ENCODE measurements around the gene RIMBP3C. TPM values are rescaled to one million over a fixed set of nuclear protein-coding genes. Genes with fewer than 3 reads are reported as not detected.
"Not testable (repeated sequence)": the region's sequence is repeated elsewhere in the genome, so short reads cannot be mapped to it uniquely, and the experiment has no call there.

RIMBP3C gene
- polyA plus RNA-seq (2012; ENCODE audit: low read depth, missing spikeins): not detected

DNA sequence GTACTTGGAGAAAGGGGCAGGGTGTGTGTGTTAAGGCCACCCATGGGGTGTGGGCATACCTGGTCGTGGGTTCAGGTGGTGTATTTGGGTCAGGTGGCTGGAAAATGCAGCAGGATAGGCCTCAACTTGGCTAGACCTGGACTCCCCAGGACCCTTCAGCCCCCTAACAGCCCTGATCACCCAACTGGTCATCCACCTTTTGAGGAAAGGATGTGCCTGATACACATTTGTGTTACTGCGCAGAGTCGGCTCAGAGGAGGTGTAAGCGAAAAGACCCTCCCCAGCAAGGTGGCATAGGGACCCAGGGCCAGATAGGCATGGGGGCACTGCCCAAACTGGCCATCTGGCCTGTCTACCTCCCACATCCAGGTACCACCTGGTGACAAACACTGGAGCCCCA, at the start of gene RIMBP3C:
TSS of gene RIMBP3C (minus strand) at position 101 of the 400 bp plus-strand sequence. CDS start 485 bp downstream, outside the sequence.
- not testable (repeated sequence) for FAIRE-seq; DNase-seq (ENCODE audit: insufficient read length, low spot score)

DNA sequence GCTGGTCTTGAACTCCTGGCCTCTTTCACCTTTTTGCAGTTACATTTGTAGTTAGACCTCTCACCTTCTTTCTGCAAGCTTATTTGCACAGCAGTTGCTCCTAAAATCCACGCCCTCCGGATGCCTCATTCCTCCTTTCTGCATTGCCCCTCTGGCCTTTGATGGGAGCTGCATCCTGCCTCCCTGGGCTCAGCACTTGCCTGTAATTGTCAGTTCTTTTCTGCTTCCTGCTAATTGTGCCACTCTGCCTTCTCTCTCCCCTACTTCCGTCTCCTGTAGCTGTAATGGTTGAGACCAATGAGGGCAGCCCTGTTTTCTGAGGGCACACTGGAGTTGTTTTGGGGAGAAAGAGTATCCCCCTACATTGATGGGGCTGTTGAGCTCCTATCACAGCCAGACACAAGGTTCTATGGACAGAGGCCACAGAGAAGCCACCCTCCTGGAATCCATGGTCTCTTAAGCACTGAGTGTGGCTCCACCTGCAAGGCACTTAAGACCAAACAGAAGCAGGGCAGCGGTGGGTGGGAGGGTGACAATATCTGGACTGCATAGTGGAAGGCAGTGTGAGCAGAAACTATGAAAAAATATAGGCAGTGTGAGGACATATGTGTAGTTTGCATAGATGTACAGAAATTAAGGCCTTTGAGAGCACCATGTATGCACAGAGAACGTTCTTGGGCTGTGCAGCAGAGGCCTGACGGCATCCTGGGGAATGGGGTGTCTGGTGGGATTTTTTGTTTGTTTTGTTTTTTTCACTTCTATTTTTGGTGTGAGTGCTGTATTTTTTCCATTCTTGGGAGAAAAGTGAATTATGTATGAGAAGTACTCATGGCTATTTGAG, 48.0 kb upstream of the RIMBP3C start:
- TF ChIP-seq PAX5 (IDR thresholded peaks at IDR 0.05; ENCODE audit: insufficient read depth, low read length, severe bottlenecking) (no peak), POLR2A (IDR thresholded peaks at IDR 0.05; ENCODE audit: low read depth, low read length) (no peak), POLR2AphosphoS5 (IDR thresholded peaks at IDR 0.05; ENCODE audit: low read depth, low read length) (no peak), POU2F2 (IDR thresholded peaks at IDR 0.05; ENCODE audit: low read depth, low read length) (no peak), TAF1 (IDR thresholded peaks at IDR 0.05; ENCODE audit: low read depth, low read length) (no peak), SPI1 (IDR thresholded peaks at IDR 0.05; ENCODE audit: low read depth, low read length) (no peak)
- FAIRE-seq (no peak), DNase-seq (ENCODE audit: insufficient read length, low spot score) (no peak)

DNA sequence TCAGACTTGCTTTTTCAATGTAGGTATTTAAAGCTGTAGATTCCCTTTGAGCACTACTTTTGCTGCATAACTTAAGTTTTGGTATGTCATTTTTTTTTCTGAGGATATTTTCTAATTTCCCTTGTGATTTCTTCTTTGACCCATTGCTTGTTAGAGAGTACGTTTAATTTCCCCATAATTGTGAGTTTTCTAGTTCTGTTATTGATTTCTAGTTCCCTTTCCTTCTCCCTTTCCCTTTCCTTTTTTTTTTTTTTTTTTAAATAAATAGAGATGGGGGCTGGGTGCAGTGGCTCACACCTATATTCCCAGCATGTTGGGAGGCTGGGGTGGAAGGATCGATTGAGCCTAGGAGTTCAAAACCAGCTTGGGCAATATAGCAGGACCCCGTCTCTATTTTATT, 47.0 kb upstream of the RIMBP3C start:
- FAIRE-seq (no peak), DNase-seq (ENCODE audit: insufficient read length, low spot score) (no peak)
- TF ChIP-seq POU2F2 (IDR thresholded peaks at IDR 0.05; ENCODE audit: low read depth, low read length): no peak
- TF ChIP-seq POLR2AphosphoS5 (IDR thresholded peaks at IDR 0.05; ENCODE audit: low read depth, low read length): no peak
- TF ChIP-seq PAX5 (IDR thresholded peaks at IDR 0.05; ENCODE audit: insufficient read depth, low read length, severe bottlenecking): no peak
- TF ChIP-seq POLR2A (IDR thresholded peaks at IDR 0.05; ENCODE audit: low read depth, low read length): no peak
- no peak for TF ChIP-seq TAF1 (IDR thresholded peaks at IDR 0.05; ENCODE audit: low read depth, low read length)
- TF ChIP-seq SPI1 (IDR thresholded peaks at IDR 0.05; ENCODE audit: low read depth, low read length): no peak

- not testable (repeated sequence) for FAIRE-seq
These were observed 45.3 kb upstream of the RIMBP3C start for GRCh38 chr22:21596356-21597135.

DNA sequence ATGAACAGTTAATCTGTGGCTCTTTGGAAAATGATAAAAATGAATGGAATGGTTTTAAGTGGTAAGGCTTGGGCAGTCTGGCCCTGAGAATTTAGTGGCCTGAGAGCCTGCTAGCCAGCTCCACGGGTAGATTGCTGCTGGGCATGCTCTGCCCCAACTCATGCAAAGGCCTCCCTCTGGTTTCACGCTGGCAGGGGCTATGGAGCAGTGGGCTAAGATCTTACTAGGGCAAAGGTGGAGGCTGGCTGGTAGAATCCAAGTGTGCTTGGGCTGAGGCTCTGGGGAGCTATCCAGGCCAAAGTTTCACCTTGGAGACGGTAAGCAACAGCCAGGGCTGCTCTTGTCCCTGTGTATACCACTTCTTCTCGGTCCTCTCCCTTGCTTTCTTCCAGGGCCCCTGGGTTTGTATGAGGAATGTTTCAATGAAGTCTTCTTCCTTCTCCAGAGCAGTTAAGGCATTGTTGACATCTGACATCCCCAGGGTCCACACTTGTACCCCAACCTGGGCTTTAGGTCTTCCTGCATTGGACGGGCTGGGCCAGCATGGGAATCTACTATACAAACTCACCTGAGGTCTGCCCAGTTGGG, 43.7 kb upstream of the RIMBP3C start:
- TF ChIP-seq SPI1 (IDR thresholded peaks at IDR 0.05; ENCODE audit: low read depth, low read length): no peak
- TF ChIP-seq POU2F2 (IDR thresholded peaks at IDR 0.05; ENCODE audit: low read depth, low read length): no peak
- TF ChIP-seq POLR2A (IDR thresholded peaks at IDR 0.05; ENCODE audit: low read depth, low read length): no peak
- no peak for FAIRE-seq

More at GRCh38 chr22:21596356-21597135, 45.3 kb upstream of the RIMBP3C start:
- DNase-seq (ENCODE audit: insufficient read length, low spot score): not testable (repeated sequence)

GRCh38 chr22:21593406-21594232, 42.4 kb upstream of the RIMBP3C start:
- no peak for DNase-seq (ENCODE audit: insufficient read length, low spot score)
- FAIRE-seq: no peak
- TF ChIP-seq SPI1 (IDR thresholded peaks at IDR 0.05; ENCODE audit: low read depth, low read length): no peak
- no peak for TF ChIP-seq POLR2A (IDR thresholded peaks at IDR 0.05; ENCODE audit: low read depth, low read length)
- no peak for TF ChIP-seq POU2F2 (IDR thresholded peaks at IDR 0.05; ENCODE audit: low read depth, low read length)
- no peak for TF ChIP-seq PAX5 (IDR thresholded peaks at IDR 0.05; ENCODE audit: insufficient read depth, low read length, severe bottlenecking)
- TF ChIP-seq TAF1 (IDR thresholded peaks at IDR 0.05; ENCODE audit: low read depth, low read length): no peak
- no peak for TF ChIP-seq POLR2AphosphoS5 (IDR thresholded peaks at IDR 0.05; ENCODE audit: low read depth, low read length)

More for the DNA sequence above, 43.7 kb upstream of the RIMBP3C start:
- no peak for DNase-seq (ENCODE audit: insufficient read length, low spot score)

GRCh38 chr22:21592422-21592821, 41.2 kb upstream of the RIMBP3C start:
- no peak for DNase-seq (ENCODE audit: insufficient read length, low spot score)
- FAIRE-seq: no peak
- TF ChIP-seq POLR2A (IDR thresholded peaks at IDR 0.05; ENCODE audit: low read depth, low read length): no peak
- no peak for TF ChIP-seq POLR2AphosphoS5 (IDR thresholded peaks at IDR 0.05; ENCODE audit: low read depth, low read length)
- no peak for TF ChIP-seq SPI1 (IDR thresholded peaks at IDR 0.05; ENCODE audit: low read depth, low read length)
- TF ChIP-seq POU2F2 (IDR thresholded peaks at IDR 0.05; ENCODE audit: low read depth, low read length): no peak
- no peak for TF ChIP-seq PAX5 (IDR thresholded peaks at IDR 0.05; ENCODE audit: insufficient read depth, low read length, severe bottlenecking)
- TF ChIP-seq TAF1 (IDR thresholded peaks at IDR 0.05; ENCODE audit: low read depth, low read length): no peak

GRCh38 chr22:21591695-21592094, 40.4 kb upstream of the RIMBP3C start:
- no peak for TF ChIP-seq PAX5 (IDR thresholded peaks at IDR 0.05; ENCODE audit: insufficient read depth, low read length, severe bottlenecking)
- TF ChIP-seq POLR2A (IDR thresholded peaks at IDR 0.05; ENCODE audit: low read depth, low read length): no peak
- no peak; the same call in 1 of the 2 replicates for TF ChIP-seq POLR2AphosphoS5 (IDR thresholded peaks at IDR 0.05; ENCODE audit: low read depth, low read length)
- TF ChIP-seq SPI1 (IDR thresholded peaks at IDR 0.05; ENCODE audit: low read depth, low read length): no peak
- no peak for TF ChIP-seq TAF1 (IDR thresholded peaks at IDR 0.05; ENCODE audit: low read depth, low read length)
- TF ChIP-seq POU2F2 (IDR thresholded peaks at IDR 0.05; ENCODE audit: low read depth, low read length): no peak
- FAIRE-seq (no peak), DNase-seq (ENCODE audit: insufficient read length, low spot score) (no peak)

Data from GM12891 (cell line).